ENCODE results near the gene ARHGAP9. TPM values are rescaled to one million over a fixed set of nuclear protein-coding genes. Genes with fewer than 3 reads are reported as not detected.

Gene ARHGAP9
- total RNA-seq, 6 donors from 2014 or later, result 29.2 to 131 (median 43.7) TPM

DNA sequence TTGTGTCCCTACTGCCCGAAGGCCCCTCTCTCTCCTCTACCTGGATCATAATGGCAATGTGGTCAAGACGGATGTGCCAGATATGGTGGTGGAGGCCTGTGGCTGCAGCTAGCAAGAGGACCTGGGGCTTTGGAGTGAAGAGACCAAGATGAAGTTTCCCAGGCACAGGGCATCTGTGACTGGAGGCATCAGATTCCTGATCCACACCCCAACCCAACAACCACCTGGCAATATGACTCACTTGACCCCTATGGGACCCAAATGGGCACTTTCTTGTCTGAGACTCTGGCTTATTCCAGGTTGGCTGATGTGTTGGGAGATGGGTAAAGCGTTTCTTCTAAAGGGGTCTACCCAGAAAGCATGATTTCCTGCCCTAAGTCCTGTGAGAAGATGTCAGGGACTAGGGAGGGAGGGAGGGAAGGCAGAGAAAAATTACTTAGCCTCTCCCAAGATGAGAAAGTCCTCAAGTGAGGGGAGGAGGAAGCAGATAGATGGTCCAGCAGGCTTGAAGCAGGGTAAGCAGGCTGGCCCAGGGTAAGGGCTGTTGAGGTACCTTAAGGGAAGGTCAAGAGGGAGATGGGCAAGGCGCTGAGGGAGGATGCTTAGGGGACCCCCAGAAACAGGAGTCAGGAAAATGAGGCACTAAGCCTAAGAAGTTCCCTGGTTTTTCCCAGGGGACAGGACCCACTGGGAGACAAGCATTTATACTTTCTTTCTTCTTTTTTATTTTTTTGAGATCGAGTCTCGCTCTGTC, 22.8 kb downstream of the ARHGAP9 start:
- TF ChIP-seq CTCF (IDR thresholded peaks at IDR 0.05), result no peak
- TF ChIP-seq EP300 (IDR thresholded peaks at IDR 0.05), result no peak
- TF ChIP-seq POLR2AphosphoS5 (IDR thresholded peaks at IDR 0.05), result no peak
- TF ChIP-seq POLR2A (IDR thresholded peaks at IDR 0.05), result no peak
- H3K4me1 ChIP-seq, result peaks cover 23 to 42% (median 31%) of the 10 kb centered on the region in 4 donors
- 93 to 96% methylated on average over 6 of the region's 6 CpGs for WGBS, 2 donors

DNA sequence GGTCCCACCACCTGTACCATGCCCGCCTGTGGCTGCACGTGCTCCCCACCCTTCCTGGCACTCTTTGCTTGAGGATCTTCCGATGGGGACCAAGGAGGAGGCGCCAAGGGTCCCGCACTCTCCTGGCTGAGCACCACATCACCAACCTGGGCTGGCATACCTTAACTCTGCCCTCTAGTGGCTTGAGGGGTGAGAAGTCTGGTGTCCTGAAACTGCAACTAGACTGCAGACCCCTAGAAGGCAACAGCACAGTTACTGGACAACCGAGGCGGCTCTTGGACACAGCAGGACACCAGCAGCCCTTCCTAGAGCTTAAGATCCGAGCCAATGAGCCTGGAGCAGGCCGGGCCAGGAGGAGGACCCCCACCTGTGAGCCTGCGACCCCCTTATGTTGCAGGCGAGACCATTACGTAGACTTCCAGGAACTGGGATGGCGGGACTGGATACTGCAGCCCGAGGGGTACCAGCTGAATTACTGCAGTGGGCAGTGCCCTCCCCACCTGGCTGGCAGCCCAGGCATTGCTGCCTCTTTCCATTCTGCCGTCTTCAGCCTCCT, 23.4 kb downstream of the ARHGAP9 start:
- Histone ChIP-seq H3K9me3 (no peaks in the 10 kb centered on the region), H3K4me3 (no peak overlapping the region), H3K27me3 (peaks cover 0 to 8% (median 3%) of the 10 kb centered on the region in 4 donors), H3K4me1 (peaks cover 17 to 35% (median 24%) of the 10 kb centered on the region in 4 donors), H3K27ac (no peak overlapping the region), H3K36me3 (no peaks in the 10 kb centered on the region)
- 16 to 43% methylated on average over 6 to 14 of the region's 15 CpGs for WGBS, 2 donors
- ATAC-seq (ENCODE audit: low FRiP score in 2 of 2) (no peak), DNase-seq (no peak)
- TF ChIP-seq POLR2AphosphoS5 (IDR thresholded peaks at IDR 0.05) (no peak), CTCF (IDR thresholded peaks at IDR 0.05) (peak in 4 of 6 experiments; percentile 26 to 45 (median 33))

More for the DNA sequence above, 22.8 kb downstream of the ARHGAP9 start:
- DNase-seq (no peak), ATAC-seq (ENCODE audit: low FRiP score in 2 of 2) (no peak)
- Histone ChIP-seq H3K27ac (no peak overlapping the region), H3K27me3 (peaks cover 0 to 9% (median 4%) of the 10 kb centered on the region in 4 donors), H3K36me3 (no peaks in the 10 kb centered on the region), H3K4me3 (no peak overlapping the region), H3K9me3 (no peaks in the 10 kb centered on the region)

DNA sequence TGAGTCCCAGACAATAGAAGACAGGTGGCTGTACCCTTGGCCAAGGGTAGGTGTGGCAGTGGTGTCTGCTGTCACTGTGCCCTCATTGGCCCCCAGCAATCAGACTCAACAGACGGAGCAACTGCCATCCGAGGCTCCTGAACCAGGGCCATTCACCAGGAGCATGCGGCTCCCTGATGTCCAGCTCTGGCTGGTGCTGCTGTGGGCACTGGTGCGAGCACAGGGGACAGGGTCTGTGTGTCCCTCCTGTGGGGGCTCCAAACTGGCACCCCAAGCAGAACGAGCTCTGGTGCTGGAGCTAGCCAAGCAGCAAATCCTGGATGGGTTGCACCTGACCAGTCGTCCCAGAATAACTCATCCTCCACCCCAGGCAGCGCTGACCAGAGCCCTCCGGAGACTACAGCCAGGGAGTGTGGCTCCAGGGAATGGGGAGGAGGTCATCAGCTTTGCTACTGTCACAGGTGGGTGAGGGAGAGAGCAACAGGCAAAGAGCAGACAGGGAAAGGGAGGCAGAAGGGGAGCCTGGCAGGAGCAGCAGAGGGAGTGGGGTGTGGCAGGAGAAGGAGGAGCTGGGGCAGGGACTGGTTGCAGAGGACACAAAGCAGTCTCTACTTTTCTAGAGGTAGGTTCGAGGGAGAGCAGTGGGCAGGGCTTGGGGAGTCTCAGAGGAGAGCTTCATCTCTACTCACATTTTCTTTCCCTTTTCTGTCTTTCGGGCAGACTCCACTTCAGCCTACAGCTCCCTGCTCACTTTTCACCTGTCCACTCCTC, 24.1 kb downstream of the ARHGAP9 start:
- no peak overlapping the region for H3K4me3 ChIP-seq
- H3K27ac ChIP-seq, result no peak overlapping the region
- no peak for ATAC-seq (ENCODE audit: low FRiP score in 2 of 2)
- TF ChIP-seq EP300 (IDR thresholded peaks at IDR 0.05) (no peak), POLR2A (IDR thresholded peaks at IDR 0.05) (no peak), POLR2AphosphoS5 (IDR thresholded peaks at IDR 0.05) (no peak), CTCF (IDR thresholded peaks at IDR 0.05) (no peak)
- 47 to 65% methylated on average over 3 to 10 of the region's 10 CpGs for WGBS, 2 donors
- H3K27me3 ChIP-seq, result peaks cover 0 to 2% (median 0%) of the 10 kb centered on the region in 4 donors
- H3K36me3 ChIP-seq, result no peaks in the 10 kb centered on the region
- no peaks in the 10 kb centered on the region for H3K9me3 ChIP-seq
- DNase-seq, result no peak
- H3K4me1 ChIP-seq, result peaks cover 11 to 28% (median 17%) of the 10 kb centered on the region in 4 donors

DNA sequence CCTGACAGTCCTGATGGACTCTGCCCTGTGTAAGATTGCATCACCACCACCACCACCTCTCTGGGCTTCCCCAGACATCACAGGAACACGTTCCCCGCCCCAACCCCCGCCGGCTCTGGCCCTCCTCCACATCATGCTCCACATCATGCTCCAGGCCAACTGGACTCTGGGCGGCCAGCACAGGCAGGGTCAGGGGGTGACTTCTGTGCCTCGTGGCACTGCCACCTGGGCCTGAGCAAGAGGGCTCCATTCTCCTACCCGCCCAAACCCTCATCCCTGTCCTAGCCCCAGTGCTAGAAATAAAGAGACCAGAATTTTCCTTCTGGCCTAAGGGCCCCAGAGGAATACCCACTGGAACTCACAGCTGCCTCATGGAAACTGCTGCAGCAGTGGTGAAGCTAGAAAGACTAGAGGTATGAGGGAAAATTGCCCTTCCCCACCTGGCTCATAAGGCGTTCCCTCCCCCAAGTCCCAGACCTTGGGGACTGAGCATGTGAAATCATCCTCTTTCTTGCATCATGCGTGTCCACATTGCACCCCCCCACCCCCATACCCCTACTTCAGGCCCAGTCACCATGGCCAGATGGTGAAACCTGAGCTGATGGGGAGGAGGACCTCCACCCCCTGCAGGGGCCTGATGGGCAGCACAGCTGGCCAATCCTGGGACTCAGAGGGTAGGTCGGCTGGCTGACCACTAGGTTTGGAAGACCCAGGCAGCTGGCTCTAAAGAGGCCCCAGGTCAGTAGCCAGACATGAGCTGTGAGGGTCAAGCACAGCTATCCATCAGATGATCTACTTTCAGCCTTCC, 24.9 kb downstream of the ARHGAP9 start, which contains the start of gene INHBE:
INHBE (plus strand) TSS at position 742 of the 808 bp plus-strand sequence. CDS start 230 bp downstream, outside the sequence.
- Histone ChIP-seq H3K9me3 (no peaks in the 10 kb centered on the region), H3K36me3 (no peaks in the 10 kb centered on the region), H3K27ac (no peak within 1 kb of the TSS), H3K27me3 (no peaks in the 10 kb centered on the region), H3K4me1 (peaks cover 3 to 20% (median 9%) of the 10 kb centered on the region in 4 donors), H3K4me3 (no peak within 1 kb of the TSS)
- no peak for TF ChIP-seq POLR2AphosphoS5 (IDR thresholded peaks at IDR 0.05)
- TF ChIP-seq CTCF (IDR thresholded peaks at IDR 0.05), result no peak
- TF ChIP-seq POLR2A (IDR thresholded peaks at IDR 0.05), result no peak
- TF ChIP-seq EP300 (IDR thresholded peaks at IDR 0.05), result no peak
- no peak for ATAC-seq (ENCODE audit: low FRiP score in 2 of 2)
- 58 to 76% methylated on average over 7 to 10 of the region's 10 CpGs for WGBS, 2 donors
- no peak for DNase-seq
